ENCODE data around the gene IER5. TPM values are rescaled to one million over a fixed set of nuclear protein-coding genes. Genes with fewer than 3 reads are reported as not detected.

IER5 gene
- total and polyA plus RNA-seq, 2 of the 13 experiments (the other 11 are each of a cell fraction or from before 2014, with no cell fraction given): 2.5 to 3.5 TPM

GRCh38 chr1:181127898-181128453 is 39.5 kb downstream of the IER5 start (continued):
- no peak for TF ChIP-seq NONO (IDR thresholded peaks at IDR 0.05)
- no peak for TF ChIP-seq NONO (CRISPR knock-in tag; conservative IDR thresholded peaks at IDR 0.05)
- no peak for TF ChIP-seq GLMP (CRISPR knock-in tag; IDR thresholded peaks at IDR 0.05; ENCODE audit: borderline replicate concordance)
- no peak for TF ChIP-seq HHEX (CRISPR knock-in tag; IDR thresholded peaks at IDR 0.05)
- TF ChIP-seq SMYD3 (CRISPR knock-in tag; IDR thresholded peaks at IDR 0.05): no peak
- TF ChIP-seq ZNF121 (CRISPR knock-in tag; IDR thresholded peaks at IDR 0.05): peak; percentile 68; the same call in 1 of the 2 replicates
- no peak for TF ChIP-seq ZNF770 (CRISPR knock-in tag; IDR thresholded peaks at IDR 0.05)
- no peak for TF ChIP-seq MAX (IDR thresholded peaks at IDR 0.05)
- TF ChIP-seq ZSCAN25 (CRISPR knock-in tag; IDR thresholded peaks at IDR 0.05): no peak
- no peak for TF ChIP-seq MTF1 (CRISPR knock-in tag; IDR thresholded peaks at IDR 0.05)
- no peak for TF ChIP-seq ZBTB40 (IDR thresholded peaks at IDR 0.05)
- no peak for TF ChIP-seq ZBTB40 (CRISPR knock-in tag; IDR thresholded peaks at IDR 0.05)
- TF ChIP-seq ZNF468 (CRISPR knock-in tag; IDR thresholded peaks at IDR 0.05): no peak
- no peak for TF ChIP-seq CCAR2 (optimal IDR thresholded peaks at IDR 0.05; ENCODE audit: low read depth, low read length)
- no peak for TF ChIP-seq GABPA (IDR thresholded peaks at IDR 0.05; ENCODE audit: low read depth, low read length)
- TF ChIP-seq GABPA (CRISPR knock-in tag; IDR thresholded peaks at IDR 0.05; ENCODE audit: low read depth): no peak
